ENCODE data around the gene SDK1.

DNA sequence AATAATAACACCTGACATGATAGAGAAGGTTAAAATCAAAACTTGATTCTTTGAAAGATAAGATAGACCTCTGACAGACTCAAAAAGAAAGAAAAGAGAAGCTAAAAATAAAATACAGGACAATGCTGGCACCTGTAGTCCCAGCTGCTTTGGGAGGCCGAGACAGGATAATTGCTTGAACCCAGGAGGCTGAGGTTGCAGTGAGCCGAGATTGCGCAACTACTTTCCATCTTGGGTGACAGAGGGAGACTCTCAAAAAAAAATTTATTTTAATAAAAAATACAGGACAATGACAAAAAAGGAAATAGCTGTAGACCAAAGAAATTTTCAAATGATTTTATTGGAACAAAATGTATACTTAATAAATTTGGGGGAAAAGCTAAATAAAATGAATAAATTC is 263.2 kb downstream of the SDK1 start:
- TF ChIP-seq, protein P1, sequence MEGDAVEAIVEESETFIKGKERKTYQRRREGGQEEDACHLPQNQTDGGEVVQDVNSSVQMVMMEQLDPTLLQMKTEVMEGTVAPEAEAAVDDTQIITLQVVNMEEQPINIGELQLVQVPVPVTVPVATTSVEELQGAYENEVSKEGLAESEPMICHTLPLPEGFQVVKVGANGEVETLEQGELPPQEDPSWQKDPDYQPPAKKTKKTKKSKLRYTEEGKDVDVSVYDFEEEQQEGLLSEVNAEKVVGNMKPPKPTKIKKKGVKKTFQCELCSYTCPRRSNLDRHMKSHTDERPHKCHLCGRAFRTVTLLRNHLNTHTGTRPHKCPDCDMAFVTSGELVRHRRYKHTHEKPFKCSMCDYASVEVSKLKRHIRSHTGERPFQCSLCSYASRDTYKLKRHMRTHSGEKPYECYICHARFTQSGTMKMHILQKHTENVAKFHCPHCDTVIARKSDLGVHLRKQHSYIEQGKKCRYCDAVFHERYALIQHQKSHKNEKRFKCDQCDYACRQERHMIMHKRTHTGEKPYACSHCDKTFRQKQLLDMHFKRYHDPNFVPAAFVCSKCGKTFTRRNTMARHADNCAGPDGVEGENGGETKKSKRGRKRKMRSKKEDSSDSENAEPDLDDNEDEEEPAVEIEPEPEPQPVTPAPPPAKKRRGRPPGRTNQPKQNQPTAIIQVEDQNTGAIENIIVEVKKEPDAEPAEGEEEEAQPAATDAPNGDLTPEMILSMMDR (conservative IDR thresholded peaks at IDR 0.05), result no peak
- TF ChIP-seq ZFX (IDR thresholded peaks at IDR 0.05), result no peak
